A549 treated with DMSO at 1 μM for 4 hours (cell line): ENCODE data around the gene COMMD1. TPM values are rescaled to one million over a fixed set of nuclear protein-coding genes. Genes with fewer than 3 reads are reported as not detected.

Source experiments
- total RNA-seq: library from RNA; stranded (reverse); fragments of 200-300 nt; extraction: Qiagen RNA extraction; gene quantifications from 5 replicates; pipeline ENCODE4 v1.2.3, GENCODE V29; 2022; ENCODE audit warnings: low read depth

Gene COMMD1
- total RNA-seq: 41.9 to 47.8 TPM (median 45.0 TPM) in 5 replicates

DNA sequence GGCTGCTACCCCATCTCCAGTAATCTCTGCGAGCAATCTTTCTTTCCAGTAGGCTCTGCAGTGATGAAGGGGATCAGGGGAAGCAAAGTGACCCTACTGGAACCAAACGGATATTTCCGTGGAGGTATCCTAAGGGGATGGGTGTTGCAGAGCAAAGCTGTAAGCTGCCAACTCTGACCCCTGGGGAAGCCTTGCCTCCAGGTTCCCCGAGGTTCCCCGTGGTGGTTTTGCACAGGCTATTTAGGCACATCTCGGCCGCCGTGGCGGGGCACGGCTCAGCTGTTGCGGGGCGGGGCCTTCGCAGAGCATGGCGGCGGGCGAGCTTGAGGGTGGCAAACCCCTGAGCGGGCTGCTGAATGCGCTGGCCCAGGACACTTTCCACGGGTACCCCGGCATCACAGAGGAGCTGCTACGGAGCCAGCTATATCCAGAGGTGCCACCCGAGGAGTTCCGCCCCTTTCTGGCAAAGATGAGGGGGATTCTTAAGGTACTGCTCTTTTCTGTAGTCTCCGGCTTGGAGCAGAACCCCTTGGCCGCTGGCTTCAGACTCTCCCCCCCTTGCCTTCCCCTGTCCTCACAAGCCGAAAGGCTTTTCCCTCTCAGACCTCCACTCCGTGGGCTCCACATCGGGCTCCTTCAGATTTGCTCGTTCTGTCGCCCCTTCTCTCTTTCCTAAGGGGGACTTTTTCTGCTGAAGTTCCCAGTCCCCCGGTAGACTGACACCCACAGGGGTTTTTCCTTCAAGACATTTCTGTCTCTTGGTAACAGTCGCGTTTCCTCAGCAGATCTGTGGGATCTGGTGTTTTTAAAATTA, at the start of gene COMMD1:
Gene COMMD1, plus strand, starts transcription at position 303 of the 814 bp plus-strand sequence. Its CDS starts 5 bp downstream, at position 308.

DNA sequence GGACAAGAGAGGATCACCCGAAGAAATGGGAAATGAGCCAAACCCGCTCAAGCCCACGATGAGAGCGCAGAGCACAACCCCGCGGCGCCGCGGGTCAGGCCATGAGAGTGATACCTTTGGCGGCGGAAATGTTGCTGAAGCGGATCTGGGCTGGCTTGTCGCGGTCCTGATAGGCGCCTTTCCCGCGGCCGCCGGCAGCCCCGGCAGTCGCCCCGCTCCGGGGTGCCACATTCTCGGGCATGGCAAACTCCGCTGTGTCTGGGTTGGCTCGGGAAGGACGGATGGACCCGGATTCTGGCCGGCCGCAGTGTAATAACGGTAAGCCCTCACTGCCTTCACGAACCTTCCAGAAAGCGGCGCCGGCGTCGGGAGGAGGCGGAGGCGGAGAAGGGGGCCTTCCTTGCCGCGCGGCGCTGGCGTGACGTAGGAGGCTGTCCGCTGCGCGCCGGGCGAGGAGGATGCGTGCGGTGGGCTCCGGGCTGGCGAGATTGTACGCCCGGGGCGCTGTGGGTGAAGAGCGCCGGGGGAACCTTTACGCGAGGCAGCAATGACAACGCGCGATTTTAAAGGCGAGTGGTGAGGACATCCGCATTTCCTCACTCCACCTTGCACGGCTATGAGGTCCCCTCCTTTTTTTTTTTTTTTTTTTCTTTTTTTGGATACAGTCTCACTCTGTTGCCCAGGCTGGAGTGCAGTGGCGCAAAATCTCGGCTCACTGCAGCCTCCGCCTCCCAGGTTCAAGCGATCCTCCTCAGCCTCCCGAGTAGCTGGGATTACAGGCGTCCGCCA, 17.0 kb upstream of the COMMD1 start, which contains the start of gene CCT4:
Gene CCT4, minus strand, starts transcription at position 390 of the 789 bp plus-strand sequence. Its CDS starts 149 bp downstream, at position 241.

Other genes starting within 250 kb of the COMMD1 start
- gene FAM161A, start 51.6 kb upstream of the COMMD1 start, total RNA-seq: 6.2 to 8.7 TPM (median 7.7 TPM) in 5 replicates
- 275 to 347 TPM (median 337 TPM) in 5 replicates for gene CCT4, start 17.0 kb upstream of the COMMD1 start, total RNA-seq